GM08714 (cell line): ENCODE measurements around the gene ZNF281.
"Not testable (repeated sequence)": the region's sequence is repeated elsewhere in the genome, so short reads cannot be mapped to it uniquely, and the experiment has no call there.

ENCODE experiments used
- H3K4me3 ChIP-seq: fragments of 200-500 bp; sonication (Bioruptor generic); 2 replicates; pipeline ENCODE4 v1.5.1; 2014; ENCODE audit warnings: mild to moderate bottlenecking, low read length, inconsistent platforms
- ZNF274 ChIP-seq: IDR thresholded peaks from 2 replicates; pipeline ENCODE4 v1.6.1; 2012; ENCODE audit warnings: mild to moderate bottlenecking, low read depth, low read length

The ZNF281 gene

GRCh38 chr1:200367841-200368534 is 41.8 kb downstream of the ZNF281 start:
- no peak for TF ChIP-seq ZNF274
- no peak overlapping the region for H3K4me3 ChIP-seq

DNA sequence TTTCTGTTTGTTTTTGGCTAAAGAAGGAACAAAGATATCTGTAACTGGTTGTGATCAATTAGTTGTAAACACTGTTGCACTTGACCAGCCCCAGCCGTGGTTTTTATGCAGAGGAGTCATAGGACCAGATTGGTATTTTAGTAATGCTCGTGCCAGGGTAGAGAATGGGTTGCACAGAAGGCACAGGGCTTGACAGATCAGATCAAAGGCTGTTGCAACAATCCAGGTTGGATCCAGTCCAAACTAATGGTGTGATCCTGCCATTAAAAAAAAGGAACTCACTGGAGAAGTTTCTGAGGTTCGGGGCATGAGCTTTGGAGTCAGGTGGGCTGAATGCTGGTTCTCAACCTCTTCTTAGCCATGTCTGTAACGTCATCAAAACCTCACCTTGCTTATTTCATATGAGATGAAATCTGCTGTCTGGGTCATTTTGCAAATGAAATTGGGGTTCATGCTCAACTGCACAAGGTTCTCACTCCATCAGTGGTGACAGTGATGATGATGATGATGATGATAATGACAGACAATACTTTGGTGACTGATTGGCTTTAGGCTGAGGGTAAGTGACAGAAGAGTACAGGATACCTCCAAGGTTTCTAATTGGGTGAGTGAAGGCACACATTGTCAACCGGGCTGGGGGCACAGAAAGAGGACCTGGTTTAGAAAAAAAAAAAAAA is 43.1 kb downstream of the ZNF281 start:
- TF ChIP-seq ZNF274: no peak
- H3K4me3 ChIP-seq: no peak overlapping the region

DNA sequence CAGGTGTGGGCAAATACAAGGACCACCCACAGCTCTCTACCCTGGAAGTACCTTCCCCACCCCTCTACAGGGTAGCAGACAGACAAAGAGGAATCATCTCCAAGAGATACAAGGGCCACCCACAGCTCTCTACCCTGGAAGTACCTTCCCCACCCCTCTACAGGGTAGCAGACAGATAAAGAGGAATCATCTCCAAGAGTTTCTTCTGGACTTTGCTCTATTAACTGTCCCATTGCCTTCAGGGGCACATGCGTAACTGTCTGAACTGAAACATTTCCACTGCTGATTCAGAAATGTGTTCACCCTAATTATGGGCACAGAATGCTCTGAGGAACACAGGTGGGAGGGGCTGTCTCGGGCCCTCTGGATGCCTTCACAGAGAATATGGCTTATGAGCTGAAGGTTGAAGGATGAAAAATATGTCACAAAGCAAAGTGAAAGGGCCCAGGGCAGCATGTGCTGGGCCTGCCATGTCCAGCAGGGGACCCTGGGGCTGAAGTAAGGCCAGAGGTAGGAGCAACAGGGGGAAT is 43.9 kb downstream of the ZNF281 start:
- H3K4me3 ChIP-seq: no peak overlapping the region
- no peak for TF ChIP-seq ZNF274

DNA sequence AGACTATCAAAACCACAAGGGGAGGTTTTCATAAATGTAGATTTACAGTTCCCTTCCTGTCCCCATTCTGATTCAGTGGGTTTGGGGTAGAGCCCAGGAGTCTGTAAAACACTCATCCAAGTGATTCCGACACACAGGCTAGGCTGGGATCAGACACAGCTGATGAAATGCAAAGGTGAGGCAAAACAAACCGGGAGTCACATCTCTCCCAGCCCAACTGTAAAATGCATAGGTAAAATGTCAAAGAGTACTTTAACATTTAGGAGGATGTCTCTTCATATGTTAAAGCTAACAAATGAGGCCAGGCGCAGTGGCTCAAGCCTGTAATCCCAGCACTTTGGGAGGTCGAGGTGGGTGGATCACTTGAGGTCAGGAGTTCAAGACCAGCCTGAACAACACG is 45.0 kb downstream of the ZNF281 start:
- H3K4me3 ChIP-seq: no peak overlapping the region
- TF ChIP-seq ZNF274: no peak

DNA sequence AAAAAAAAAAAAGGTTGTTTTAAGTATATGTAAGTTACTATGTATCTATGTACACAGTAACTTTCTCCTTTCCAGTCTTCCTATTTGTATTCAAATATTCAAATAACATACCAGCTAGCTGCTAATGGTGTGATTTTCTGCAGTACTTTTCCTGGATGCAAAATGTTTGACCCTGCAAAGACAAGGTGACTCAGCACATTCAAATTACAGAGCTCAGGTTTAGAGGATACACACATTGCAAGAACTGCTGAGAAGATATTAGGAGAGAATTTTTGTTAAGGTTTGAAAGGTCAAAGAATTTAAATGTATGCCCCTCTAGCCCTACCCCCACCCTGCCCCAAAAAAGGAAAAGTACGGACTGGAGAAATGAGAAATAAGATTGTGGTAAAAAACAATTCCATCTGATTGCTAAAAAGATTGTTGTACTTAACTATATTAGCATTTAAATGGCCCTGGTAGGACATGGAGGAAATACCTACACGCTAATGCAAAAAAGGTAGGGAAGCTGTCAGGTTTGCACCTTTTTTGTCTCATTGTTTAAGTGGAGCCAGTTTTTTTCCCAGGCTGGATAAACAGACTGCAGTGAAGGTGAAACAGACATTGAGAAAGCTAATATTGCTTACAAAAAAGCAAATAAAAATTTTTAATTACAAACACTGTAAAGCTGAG is 45.6 kb downstream of the ZNF281 start:
- H3K4me3 ChIP-seq: no peak overlapping the region
- TF ChIP-seq ZNF274: no peak

DNA sequence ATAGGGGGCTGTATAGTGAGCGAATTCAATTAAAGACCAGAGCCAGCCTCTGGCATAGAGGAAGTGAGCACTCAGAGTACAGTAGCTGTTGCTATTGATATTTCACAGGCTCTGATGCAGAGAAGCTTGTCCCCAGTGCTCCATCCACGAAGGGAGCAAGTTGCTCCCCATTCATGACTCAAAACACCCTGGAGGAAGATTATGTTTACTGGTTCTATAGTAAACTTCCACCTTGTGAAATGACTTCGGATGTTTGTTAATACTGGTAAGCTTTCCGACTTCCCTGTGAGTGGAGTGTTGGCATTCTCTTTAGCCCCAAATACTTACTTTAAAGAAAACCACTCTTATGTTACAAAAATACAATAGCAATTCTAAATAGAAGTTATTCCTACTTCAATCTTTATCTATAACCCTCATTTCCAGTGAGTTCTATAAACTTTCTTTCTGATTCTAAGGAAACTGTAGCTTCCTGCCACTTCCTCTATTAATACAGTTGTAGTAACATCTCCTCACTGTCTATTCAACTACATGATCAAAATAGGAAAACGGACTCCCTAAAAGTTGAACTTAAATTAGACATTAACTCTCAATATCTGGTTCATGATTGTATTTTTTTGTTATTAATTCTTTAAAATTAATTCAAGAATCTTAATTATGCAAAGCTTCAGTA is 46.4 kb downstream of the ZNF281 start:
- TF ChIP-seq ZNF274: no peak
- no peak overlapping the region for H3K4me3 ChIP-seq

DNA sequence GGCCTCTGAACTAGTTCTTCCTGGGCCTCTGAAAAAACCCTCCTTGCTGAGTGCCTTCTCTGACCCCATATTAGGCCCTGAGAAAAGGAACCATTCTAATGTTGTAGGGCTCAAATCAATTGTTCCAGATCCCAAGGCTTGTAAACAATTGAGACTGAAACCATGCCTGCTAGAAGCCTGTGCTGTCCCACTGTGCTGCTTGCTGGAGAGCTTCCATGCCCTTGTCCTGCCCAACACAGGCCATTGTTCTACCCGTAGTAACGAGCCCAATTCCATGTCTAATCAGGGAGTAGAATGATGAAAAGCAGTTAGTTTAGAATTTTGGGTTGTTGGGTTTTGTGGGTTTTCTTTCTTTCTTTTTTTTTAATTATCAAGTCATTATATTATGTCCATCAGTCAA is 47.4 kb downstream of the ZNF281 start:
- TF ChIP-seq ZNF274: no peak

GRCh38 chr1:200359610-200360163 is 50.1 kb downstream of the ZNF281 start:
- TF ChIP-seq ZNF274: no peak

More for the DNA sequence above, 47.4 kb downstream of the ZNF281 start:
- H3K4me3 ChIP-seq: no peak overlapping the region

GRCh38 chr1:200357925-200358324 is 51.9 kb downstream of the ZNF281 start:
- H3K4me3 ChIP-seq: not testable (repeated sequence)

More at GRCh38 chr1:200359610-200360163, 50.1 kb downstream of the ZNF281 start:
- no peak overlapping the region for H3K4me3 ChIP-seq

- no peak for TF ChIP-seq ZNF274
- no peak overlapping the region for H3K4me3 ChIP-seq
Measured at GRCh38 chr1:200355801-200356200, 54.0 kb downstream of the ZNF281 start.
